Neural cell (in vitro differentiated cells): Measurements from ENCODE around the gene NECTIN2. TPM values are rescaled to one million over a fixed set of nuclear protein-coding genes. Genes with fewer than 3 reads are reported as not detected.
"Not testable (repeated sequence)": the region's sequence is repeated elsewhere in the genome, so short reads cannot be mapped to it uniquely, and the experiment has no call there.

Experiments
- H2AFZ ChIP-seq: fragments of 200-600, 300-800 bp; sonication (generic), shearing (Covaris generic); 2 replicates; pipeline ENCODE4 v1.6.0; 2014; ENCODE audit warnings: low read depth, mild to moderate bottlenecking, antibody characterized with exemption, low read length, moderate library complexity
- H3F3A ChIP-seq: fragments of 200-600 bp; shearing (Covaris generic); 2 replicates; pipeline ENCODE4 v1.6.1; 2016; ENCODE audit warnings: mild to moderate bottlenecking, moderate library complexity, mixed read lengths, antibody characterized with exemption, low read length; ENCODE audit not compliant: insufficient read depth, poor library complexity, severe bottlenecking
- H3K27ac ChIP-seq: fragments of 200-600, 300-800 bp; sonication (generic), shearing (Covaris generic); 2 replicates; pipeline ENCODE4 v1.5.1; 2014; ENCODE audit warnings: mild to moderate bottlenecking, low read length, moderate library complexity
- H3K27me3 ChIP-seq: fragments of 300-800, 200-600 bp; sonication (generic), shearing (Covaris generic); 2 replicates; pipeline ENCODE4 v1.6.0; 2014; ENCODE audit warnings: mild to moderate bottlenecking, low read depth, low read length, moderate library complexity; ENCODE audit not compliant: insufficient read depth
- H3K36me3 ChIP-seq: fragments of 300-800, 200-600 bp; sonication (generic), shearing (Covaris generic); 2 replicates; pipeline ENCODE4 v1.5.1; 2014; ENCODE audit warnings: mild to moderate bottlenecking, antibody characterized with exemption, low read length, moderate library complexity; ENCODE audit not compliant: insufficient read depth
- H3K4me2 ChIP-seq: fragments of 300-800, 200-600 bp; sonication (generic), shearing (Covaris generic); 2 replicates; pipeline ENCODE4 v1.6.0; 2014; ENCODE audit warnings: mild to moderate bottlenecking, low read length
- H3K4me3 ChIP-seq: fragments of 300-800, 200-600 bp; sonication (generic), shearing (Covaris generic); 2 replicates; pipeline ENCODE4 v1.5.1; 2014; ENCODE audit warnings: mild to moderate bottlenecking, low read length, moderate library complexity
- H3K79me2 ChIP-seq: fragments of 200-600 bp; shearing (Covaris generic); replicated peaks from 2 replicates; pipeline ENCODE4 v1.6.0; 2014; ENCODE audit warnings: mild to moderate bottlenecking, low read length, moderate library complexity; ENCODE audit not compliant: insufficient read depth
- H3K9ac ChIP-seq: fragments of 300-800, 200-600 bp; sonication (generic), shearing (Covaris generic); 2 replicates; pipeline ENCODE4 v1.6.1; 2016; ENCODE audit warnings: mild to moderate bottlenecking, low read length, mixed read lengths
- H3K9me2 ChIP-seq: fragments of 200-600 bp; shearing (Covaris generic); 2 replicates; pipeline ENCODE4 v1.6.1; 2016; ENCODE audit warnings: mild to moderate bottlenecking, low read length, mixed read lengths; ENCODE audit not compliant: insufficient read depth
- H3K9me3 ChIP-seq: fragments of 200-600, 300-800 bp; sonication (generic), shearing (Covaris generic); 2 replicates; pipeline ENCODE4 v1.6.1; 2016; ENCODE audit warnings: mild to moderate bottlenecking, mixed run types, low read length, moderate library complexity, mixed read lengths
- H4K20me1 ChIP-seq: fragments of 200-600 bp; shearing (Covaris generic); 2 replicates; pipeline ENCODE4 v1.6.1; 2016; ENCODE audit warnings: mild to moderate bottlenecking, mixed run types; ENCODE audit not compliant: insufficient read depth
- CTCF ChIP-seq: fragments of 450-650 bp; IDR thresholded peaks from 2 replicates; pipeline ENCODE4 v1.5.1; 2014; ENCODE audit warnings: antibody characterized with exemption, mild to moderate bottlenecking, moderate library complexity; ENCODE audit not compliant: poor library complexity, severe bottlenecking
- EP300 ChIP-seq: fragments of 450-650 bp; conservative IDR thresholded peaks from 2 replicates; pipeline ENCODE4 v1.6.1; 2014; ENCODE audit warnings: antibody characterized with exemption, mild to moderate bottlenecking, moderate library complexity; ENCODE audit not compliant: poor library complexity, severe bottlenecking
- EZH2 ChIP-seq: fragments of 200-600, 300-800 bp; shearing (Covaris generic), sonication (generic); IDR thresholded peaks from 2 replicates; pipeline ENCODE4 v1.6.1; 2014; ENCODE audit warnings: antibody characterized with exemption, low read length, borderline replicate concordance, mild to moderate bottlenecking; ENCODE audit not compliant: insufficient read depth, poor library complexity, severe bottlenecking
- MXI1 ChIP-seq: fragments of 450-650 bp; conservative IDR thresholded peaks from 2 replicates; pipeline ENCODE4 v1.6.1; 2014; ENCODE audit warnings: antibody characterized with exemption, mild to moderate bottlenecking; ENCODE audit not compliant: poor library complexity, severe bottlenecking
- POLR2AphosphoS5 ChIP-seq: IDR thresholded peaks from 2 replicates; pipeline ENCODE4 v1.6.1; 2012
- RAD21 ChIP-seq: fragments of 450-650 bp; conservative IDR thresholded peaks from 2 replicates; pipeline ENCODE4 v1.6.1; 2014; ENCODE audit warnings: antibody characterized with exemption, mild to moderate bottlenecking, moderate library complexity
- SMC3 ChIP-seq: fragments of 450-650 bp; conservative IDR thresholded peaks from 2 replicates; pipeline ENCODE4 v1.6.1; 2014; ENCODE audit warnings: antibody characterized with exemption, mild to moderate bottlenecking, moderate library complexity; ENCODE audit not compliant: poor library complexity
- TAF1 ChIP-seq: IDR thresholded peaks from 2 replicates; pipeline ENCODE4 v1.6.1; 2012; ENCODE audit warnings: low read depth
- polyA plus RNA-seq: library from polyadenylated mRNA; depleted of rRNA; stranded (reverse); fragments of >200 nt; gene quantifications from 2 replicates; pipeline ENCODE4 v1.2.3, GENCODE V29; 2014
- TF ChIP-seq, protein P1 (sequence below): IDR thresholded peaks from 2 replicates; pipeline ENCODE4 v1.6.1; 2012; ENCODE audit warnings: borderline replicate concordance

The NECTIN2 gene
- polyA plus RNA-seq, 1 donor from 2014 or later, result 33.2 TPM

- no peak overlapping the region for H3K4me2 ChIP-seq
- no peaks in the 10 kb centered on the region for H3K36me3 ChIP-seq
- TF ChIP-seq RAD21 (no peak), EZH2 (no peak), EP300 (no peak), SMC3 (no peak), MXI1 (no peak)
- no peaks in the 10 kb centered on the region for H4K20me1 ChIP-seq
- no peaks in the 10 kb centered on the region for H3K79me2 ChIP-seq
- no peaks in the 10 kb centered on the region for H3F3A ChIP-seq
- H2AFZ ChIP-seq, result no peak overlapping the region
- no peak overlapping the region for H3K9ac ChIP-seq
- no peaks in the 10 kb centered on the region for H3K9me3 ChIP-seq
- no peaks in the 10 kb centered on the region for H3K9me2 ChIP-seq
- no peak overlapping the region for H3K27ac ChIP-seq
- no peaks in the 10 kb centered on the region for H3K27me3 ChIP-seq
- H3K4me3 ChIP-seq, result no peak overlapping the region
Measured at GRCh38 chr19:44879309-44880065, 33.4 kb downstream of the NECTIN2 start.

DNA sequence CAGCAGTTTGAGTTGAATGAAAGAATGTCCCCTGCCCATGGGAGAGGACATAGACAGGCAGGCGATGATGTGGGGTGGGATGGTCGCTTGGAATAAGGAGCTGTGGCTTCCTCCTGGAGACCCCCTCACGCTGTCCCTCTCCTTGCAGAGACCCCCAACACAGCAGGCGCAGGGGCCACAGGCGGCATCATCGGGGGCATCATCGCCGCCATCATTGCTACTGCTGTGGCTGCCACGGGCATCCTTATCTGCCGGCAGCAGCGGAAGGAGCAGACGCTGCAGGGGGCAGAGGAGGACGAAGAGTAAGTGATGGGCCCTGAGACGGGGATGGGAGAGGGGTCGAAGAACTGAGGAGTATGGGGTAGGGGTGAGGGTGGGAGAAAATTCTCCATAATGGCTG lies 36.0 kb downstream of the NECTIN2 start:
- H3K27ac ChIP-seq, result no peak overlapping the region
- H3K36me3 ChIP-seq, result no peaks in the 10 kb centered on the region

GRCh38 chr19:44882619-44883397 lies 36.7 kb downstream of the NECTIN2 start:
- H3K27ac ChIP-seq, H3K9me2 ChIP-seq, H3K4me2 ChIP-seq, H3K79me2 ChIP-seq, H3K9me3 ChIP-seq, H3K36me3 ChIP-seq, H3K9ac ChIP-seq, H3K4me3 ChIP-seq, H2AFZ ChIP-seq, H4K20me1 ChIP-seq, H3K27me3 ChIP-seq, H3F3A ChIP-seq: not testable (repeated sequence)

More for the DNA sequence above, 36.0 kb downstream of the NECTIN2 start:
- Histone ChIP-seq H3K9me2 (no peaks in the 10 kb centered on the region), H3K4me3 (no peak overlapping the region), H3K9ac (no peak overlapping the region), H4K20me1 (no peaks in the 10 kb centered on the region), H3K4me2 (no peak overlapping the region), H3K27me3 (no peaks in the 10 kb centered on the region), H3K79me2 (no peaks in the 10 kb centered on the region), H3K9me3 (no peaks in the 10 kb centered on the region), H3F3A (no peaks in the 10 kb centered on the region), H2AFZ (no peak overlapping the region)
- TF ChIP-seq EP300, result no peak
- TF ChIP-seq, protein P1, sequence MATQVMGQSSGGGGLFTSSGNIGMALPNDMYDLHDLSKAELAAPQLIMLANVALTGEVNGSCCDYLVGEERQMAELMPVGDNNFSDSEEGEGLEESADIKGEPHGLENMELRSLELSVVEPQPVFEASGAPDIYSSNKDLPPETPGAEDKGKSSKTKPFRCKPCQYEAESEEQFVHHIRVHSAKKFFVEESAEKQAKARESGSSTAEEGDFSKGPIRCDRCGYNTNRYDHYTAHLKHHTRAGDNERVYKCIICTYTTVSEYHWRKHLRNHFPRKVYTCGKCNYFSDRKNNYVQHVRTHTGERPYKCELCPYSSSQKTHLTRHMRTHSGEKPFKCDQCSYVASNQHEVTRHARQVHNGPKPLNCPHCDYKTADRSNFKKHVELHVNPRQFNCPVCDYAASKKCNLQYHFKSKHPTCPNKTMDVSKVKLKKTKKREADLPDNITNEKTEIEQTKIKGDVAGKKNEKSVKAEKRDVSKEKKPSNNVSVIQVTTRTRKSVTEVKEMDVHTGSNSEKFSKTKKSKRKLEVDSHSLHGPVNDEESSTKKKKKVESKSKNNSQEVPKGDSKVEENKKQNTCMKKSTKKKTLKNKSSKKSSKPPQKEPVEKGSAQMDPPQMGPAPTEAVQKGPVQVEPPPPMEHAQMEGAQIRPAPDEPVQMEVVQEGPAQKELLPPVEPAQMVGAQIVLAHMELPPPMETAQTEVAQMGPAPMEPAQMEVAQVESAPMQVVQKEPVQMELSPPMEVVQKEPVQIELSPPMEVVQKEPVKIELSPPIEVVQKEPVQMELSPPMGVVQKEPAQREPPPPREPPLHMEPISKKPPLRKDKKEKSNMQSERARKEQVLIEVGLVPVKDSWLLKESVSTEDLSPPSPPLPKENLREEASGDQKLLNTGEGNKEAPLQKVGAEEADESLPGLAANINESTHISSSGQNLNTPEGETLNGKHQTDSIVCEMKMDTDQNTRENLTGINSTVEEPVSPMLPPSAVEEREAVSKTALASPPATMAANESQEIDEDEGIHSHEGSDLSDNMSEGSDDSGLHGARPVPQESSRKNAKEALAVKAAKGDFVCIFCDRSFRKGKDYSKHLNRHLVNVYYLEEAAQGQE, result no peak
- TF ChIP-seq SMC3, result no peak
- no peak for TF ChIP-seq TAF1
- TF ChIP-seq RAD21, result no peak
- TF ChIP-seq EZH2, result no peak
- TF ChIP-seq POLR2AphosphoS5, result no peak
- no peak for TF ChIP-seq MXI1
- TF ChIP-seq CTCF, result no peak
